Stomach (tissue), 4 donors: Measurements from ENCODE around the gene PIK3R4.

Experiments used
- POLR2AphosphoS5 ChIP-seq, 3 donors: sonication (generic); formaldehyde crosslinking; IDR thresholded peaks; one replicate each; pipeline ENCODE4 v1.6.1; 2016; ENCODE audit warnings: antibody characterized with exemption in 3 of 3
- TF ChIP-seq, protein P1 (sequence below), 7 experiments: fragments of 450-650 bp in 4 of 7; fragments of 200-600 bp in 3 of 7; sonication (generic) in 3 of 7; IDR thresholded peaks; one replicate each; pipeline ENCODE4 v1.5.1; 2016 to 2019; ENCODE audit warnings: antibody characterized with exemption in 7 of 7, control low read depth in 2 of 7, mild to moderate bottlenecking in 1 of 7

GRCh38 chr3:130669740-130670139 is 76.9 kb downstream of the PIK3R4 start:
- TF ChIP-seq POLR2AphosphoS5 (IDR thresholded peaks at IDR 0.05): no peak
- TF ChIP-seq, protein P1, sequence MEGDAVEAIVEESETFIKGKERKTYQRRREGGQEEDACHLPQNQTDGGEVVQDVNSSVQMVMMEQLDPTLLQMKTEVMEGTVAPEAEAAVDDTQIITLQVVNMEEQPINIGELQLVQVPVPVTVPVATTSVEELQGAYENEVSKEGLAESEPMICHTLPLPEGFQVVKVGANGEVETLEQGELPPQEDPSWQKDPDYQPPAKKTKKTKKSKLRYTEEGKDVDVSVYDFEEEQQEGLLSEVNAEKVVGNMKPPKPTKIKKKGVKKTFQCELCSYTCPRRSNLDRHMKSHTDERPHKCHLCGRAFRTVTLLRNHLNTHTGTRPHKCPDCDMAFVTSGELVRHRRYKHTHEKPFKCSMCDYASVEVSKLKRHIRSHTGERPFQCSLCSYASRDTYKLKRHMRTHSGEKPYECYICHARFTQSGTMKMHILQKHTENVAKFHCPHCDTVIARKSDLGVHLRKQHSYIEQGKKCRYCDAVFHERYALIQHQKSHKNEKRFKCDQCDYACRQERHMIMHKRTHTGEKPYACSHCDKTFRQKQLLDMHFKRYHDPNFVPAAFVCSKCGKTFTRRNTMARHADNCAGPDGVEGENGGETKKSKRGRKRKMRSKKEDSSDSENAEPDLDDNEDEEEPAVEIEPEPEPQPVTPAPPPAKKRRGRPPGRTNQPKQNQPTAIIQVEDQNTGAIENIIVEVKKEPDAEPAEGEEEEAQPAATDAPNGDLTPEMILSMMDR (IDR thresholded peaks at IDR 0.05): no peak
